Spleen (tissue), 11 donors: Measurements from ENCODE around the gene CHSY3. TPM values are rescaled to one million over a fixed set of nuclear protein-coding genes. Genes with fewer than 3 reads are reported as not detected.

Source experiments
- DNase-seq: peaks from one replicate; pipeline ENCODE4 v3.0.0-alpha.2; 2020
- H3K27ac ChIP-seq, 8 donors: fragments of 200-600 bp; sonication (generic) in 7 of 8; 1 replicate in 4 of 8; 2 replicates in 4 of 8; pipeline versions ENCODE4 v1.5.0 to v1.8.0; 2016 to 2021; ENCODE audit warnings: inconsistent platforms in 4 of 8, mild to moderate bottlenecking in 4 of 8, moderate library complexity in 1 of 8
- H3K27me3 ChIP-seq, 7 donors: fragments of 200-600 bp; sonication (generic) in 6 of 7; replicated peaks in 1 of 7; 1 replicate in 4 of 7; 2 replicates in 3 of 7; pipeline versions ENCODE4 v1.5.0 to v1.8.0; 2016 to 2021; ENCODE audit warnings: inconsistent platforms in 3 of 7, mild to moderate bottlenecking in 1 of 7
- H3K36me3 ChIP-seq, 6 donors: fragments of 200-600 bp; sonication (generic) in 5 of 6; 1 replicate in 4 of 6; 2 replicates in 2 of 6; pipeline versions ENCODE4 v1.5.0 to v1.8.0; 2016 to 2021; ENCODE audit warnings: inconsistent platforms in 2 of 6
- H3K4me1 ChIP-seq, 6 donors: fragments of 200-600 bp; sonication (generic) in 5 of 6; 1 replicate in 3 of 6; 2 replicates in 3 of 6; pipeline versions ENCODE4 v1.5.0 to v1.8.0; 2016 to 2021; ENCODE audit warnings: inconsistent platforms in 3 of 6
- H3K4me3 ChIP-seq, 8 donors: fragments of 200-600 bp; sonication (generic) in 7 of 8; 1 replicate in 4 of 8; 2 replicates in 4 of 8; pipeline versions ENCODE4 v1.5.0 to v1.8.0; 2016 to 2021; ENCODE audit warnings: inconsistent platforms in 4 of 8, mild to moderate bottlenecking in 4 of 8, moderate library complexity in 2 of 8
- H3K9me3 ChIP-seq, 8 donors: fragments of 200-600 bp; sonication (generic) in 7 of 8; 1 replicate in 4 of 8; 2 replicates in 4 of 8; pipeline versions ENCODE4 v1.5.0 to v1.8.0; 2016 to 2021; ENCODE audit warnings: inconsistent platforms in 4 of 8
- CTCF ChIP-seq, 11 experiments: fragments of 200-600 bp in 7 of 11; fragments of 450-650 bp in 4 of 11; sonication (generic) in 4 of 11; IDR thresholded peaks in 8 of 11; conservative IDR thresholded peaks in 3 of 11; 1 replicate in 7 of 11; 2 replicates in 4 of 11; pipeline versions ENCODE4 v1.4.0 to v1.8.0; 2016 to 2021; ENCODE audit warnings: antibody characterized with exemption in 11 of 11, inconsistent platforms in 4 of 11, mild to moderate bottlenecking in 1 of 11
- POLR2A ChIP-seq, 3 donors: fragments of 450-650 bp; IDR thresholded peaks; one replicate each; pipeline ENCODE4 v1.5.1; 2017; ENCODE audit warnings: antibody characterized with exemption in 3 of 3, mild to moderate bottlenecking in 1 of 3
- POLR2AphosphoS5 ChIP-seq, 3 donors: sonication (generic); formaldehyde crosslinking; IDR thresholded peaks; one replicate each; pipeline ENCODE4 v1.5.1; 2017; ENCODE audit warnings: antibody characterized with exemption in 3 of 3
- WGBS, 5 donors: extraction: QIAGEN DNeasy Blood & Tissue Kit in 3 of 5; methylation state at CpG; one replicate each; pipeline versions ENCODE4 v1.1.5 to v1.1.7; 2013 to 2018; 5-methylcytosine and 5-hydroxymethylcytosine counted together
- intact Hi-C: fragments of 100-400 bp; cut with DNase I; formaldehyde crosslinking; loops from one replicate; pipeline ENCODE4 v1.15.0; 2023; ENCODE audit warnings: low total_unique reads
- polyA plus RNA-seq, 3 donors: library from polyadenylated mRNA; stranded (reverse); fragments of 200-250 nt; gene quantifications; one replicate each; pipeline ENCODE4 v1.2.1, GENCODE V29; 2013
- total RNA-seq, 7 donors: library from RNA; depleted of rRNA in 3 of 7; stranded (reverse); fragments of >200 nt in 3 of 7; fragmentation: NEBNext Ultra II Directional in 4 of 7; extraction: Animal tissue kit (Norgen Biotek cat#: 25700) in 4 of 7; gene quantifications; one replicate each; pipeline versions ENCODE4 v1.1.0 to v1.2.1, GENCODE V29; 2016 to 2021
- donor health status: healthy with polysubstance abuse.
- donor health status: DM: no; HTN: no; CAD: no; lungs with moderate emphysema.
- donor health status: DM: no; HTN: no; CAD: no.
- donor health status: Bipolar disorder and iron deficiency.
- donor health status: healthy.
- donor health status: DM: no; HTN: no; CAD: no.
- donor health status: DM: yes; HTN: yes; CAD: no.

Gene CHSY3
- total and polyA plus RNA-seq, 10 donors: 0.07 to 3.0 (median 1.5) TPM

DNA sequence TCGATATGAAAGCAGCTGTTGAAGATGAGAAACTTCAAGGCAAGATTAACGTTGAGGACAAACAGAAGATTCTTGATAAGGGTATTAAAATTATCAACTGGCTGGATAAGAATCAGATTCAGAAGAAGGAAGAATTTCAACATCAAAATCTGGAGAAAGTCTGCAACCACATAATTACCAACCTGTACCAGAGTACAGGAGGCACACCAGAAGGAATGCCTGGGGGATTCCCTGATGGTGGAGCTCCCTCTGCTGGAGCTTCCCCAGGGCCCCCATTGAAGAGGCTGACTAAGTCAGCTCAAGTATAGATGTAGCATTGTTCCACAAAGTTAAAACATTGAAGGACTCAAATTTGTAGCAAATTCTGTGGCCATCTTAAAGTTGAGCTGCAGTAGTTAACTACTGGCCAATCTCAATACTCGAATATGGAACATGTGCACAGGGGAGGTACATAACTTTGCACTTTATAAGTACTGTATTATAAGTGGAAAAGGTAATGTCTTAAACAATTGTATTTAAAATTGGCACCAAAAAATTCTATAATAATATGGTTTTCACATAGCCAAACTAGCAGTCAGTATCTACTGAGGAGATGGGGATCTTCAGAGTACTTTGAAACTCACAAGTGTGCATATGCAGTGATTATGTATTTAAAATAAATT, 237.5 kb downstream of the CHSY3 start:
- DNase-seq: no peak
- Histone ChIP-seq H3K27me3 (no peaks in the 10 kb centered on the region), H3K36me3 (no peaks in the 10 kb centered on the region), H3K4me1 (no peaks in the 10 kb centered on the region), H3K4me3 (no peak overlapping the region), H3K9me3 (peaks cover 0 to 5% (median 0%) of the 10 kb centered on the region in 8 donors), H3K27ac (no peak overlapping the region)
- intact Hi-C loops: no loop called here
- WGBS, 5 donors: 73 to 81% (median 76%) methylated on average over 3 of the region's 3 CpGs
- TF ChIP-seq CTCF (IDR thresholded peaks at IDR 0.05 in 8 of 11, conservative IDR thresholded peaks at IDR 0.05 in 3 of 11) (peak in 6 of 11 experiments; percentile 12 to 52 (median 38)), POLR2AphosphoS5 (IDR thresholded peaks at IDR 0.05) (no peak)

GRCh38 chr5:130151239-130151638, 247.0 kb downstream of the CHSY3 start:
- intact Hi-C loops: no loop called here
- 59 to 79% (median 71%) methylated on average over 2 of the region's 2 CpGs for WGBS, 5 donors
- TF ChIP-seq POLR2AphosphoS5 (IDR thresholded peaks at IDR 0.05) (no peak), POLR2A (IDR thresholded peaks at IDR 0.05) (no peak), CTCF (IDR thresholded peaks at IDR 0.05 in 8 of 11, conservative IDR thresholded peaks at IDR 0.05 in 3 of 11) (no peak)
- Histone ChIP-seq H3K9me3 (peaks cover 0 to 7% (median 0%) of the 10 kb centered on the region in 8 donors), H3K27me3 (no peaks in the 10 kb centered on the region), H3K27ac (no peak overlapping the region), H3K36me3 (no peaks in the 10 kb centered on the region), H3K4me1 (no peaks in the 10 kb centered on the region), H3K4me3 (no peak overlapping the region)
- no peak for DNase-seq

- DNase-seq: no peak
- H3K27ac ChIP-seq: peak overlapping the region in 1 of 8 donors; percentile 0
- H3K27me3 ChIP-seq: no peaks in the 10 kb centered on the region
- no peak overlapping the region for H3K4me3 ChIP-seq
- no peaks in the 10 kb centered on the region for H3K9me3 ChIP-seq
- WGBS, 5 donors: 55 to 69% (median 64%) methylated on average over 5 of the region's 5 CpGs
- intact Hi-C loops: no loop called here
- no peaks in the 10 kb centered on the region for H3K36me3 ChIP-seq
- TF ChIP-seq POLR2AphosphoS5 (IDR thresholded peaks at IDR 0.05) (no peak), POLR2A (IDR thresholded peaks at IDR 0.05) (no peak), CTCF (IDR thresholded peaks at IDR 0.05 in 8 of 11, conservative IDR thresholded peaks at IDR 0.05 in 3 of 11) (no peak)
- no peaks in the 10 kb centered on the region for H3K4me1 ChIP-seq
Measured at GRCh38 chr5:130155345-130156011, 251.2 kb downstream of the CHSY3 start.

DNA sequence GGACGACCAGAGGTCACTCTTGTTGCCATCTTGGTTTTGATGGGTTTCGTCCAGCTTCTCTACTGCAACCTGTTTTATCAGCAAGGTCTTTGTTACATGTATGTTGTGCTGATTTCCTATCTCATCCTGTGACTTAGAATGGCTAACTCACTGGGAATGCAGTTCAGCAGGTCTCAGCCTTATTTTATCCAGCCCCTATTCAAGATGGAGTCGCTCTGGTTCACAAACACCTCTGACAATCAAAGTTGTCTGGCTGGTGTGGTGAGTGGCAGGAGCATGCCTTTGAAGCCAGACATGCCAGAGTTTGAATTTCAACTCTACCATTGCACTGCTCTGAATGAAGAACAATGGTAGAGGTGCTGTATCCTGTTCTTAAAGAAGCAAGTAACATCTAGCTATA, 253.8 kb downstream of the CHSY3 start:
- Histone ChIP-seq H3K9me3 (no peaks in the 10 kb centered on the region), H3K4me3 (no peak overlapping the region), H3K36me3 (no peaks in the 10 kb centered on the region), H3K27me3 (no peaks in the 10 kb centered on the region), H3K27ac (no peak overlapping the region), H3K4me1 (no peaks in the 10 kb centered on the region)
- WGBS, 5 donors: 77 to 89% (median 81%) methylated on average over 3 of the region's 3 CpGs
- intact Hi-C loops: no loop called here
- no peak for DNase-seq
- TF ChIP-seq POLR2AphosphoS5 (IDR thresholded peaks at IDR 0.05): no peak
- TF ChIP-seq CTCF (IDR thresholded peaks at IDR 0.05 in 8 of 11, conservative IDR thresholded peaks at IDR 0.05 in 3 of 11): no peak
- no peak for TF ChIP-seq POLR2A (IDR thresholded peaks at IDR 0.05)
